Endothelial cell of umbilical vein (primary cell): ENCODE results near the gene IRF6. TPM values are rescaled to one million over a fixed set of nuclear protein-coding genes. Genes with fewer than 3 reads are reported as not detected.

ENCODE experiments used
- BruUV-seq: library from RNA; stranded (reverse); fragments of 400-500 nt; replicated peaks from 2 replicates; lab custom pipeline; 2021; lab: Mats Ljungman, UMichigan
- CTCF ChIA-PET: fragments of 300-600, 350-600 bp; sonication (Branson Sonifier 250); formaldehyde crosslinking; loops from one replicate; lab custom pipeline; 2021; ENCODE audit warnings: antibody characterized with exemption, inconsistent platforms; lab: Charles Lee
- POLR2A ChIA-PET: fragments of 300-600, 350-600 bp; sonication (Branson Sonifier 250); formaldehyde crosslinking; loops from one replicate; lab custom pipeline; 2021; ENCODE audit warnings: antibody characterized with exemption, inconsistent platforms; lab: Charles Lee
- DNase-seq: peaks from one replicate; pipeline ENCODE4 v3.0.0-alpha.2; 2011; ENCODE audit warnings: low read depth, low spot score
- FAIRE-seq: peaks from 2 replicates; lab custom pipeline; 2011; peaks lifted over from hg19 to GRCh38; lab: Jason Lieb, UNC
- H2AFZ ChIP-seq: 2 replicates; pipeline ENCODE4 v1.6.0; 2012; ENCODE audit warnings: low read depth, low read length, control low read depth, inconsistent platforms
- H3K27ac ChIP-seq: 2 replicates; pipeline ENCODE4 v1.5.1; 2011; ENCODE audit warnings: low read depth, mild to moderate bottlenecking, control low read depth, low read length, moderate library complexity; ENCODE audit not compliant: insufficient read depth
- H3K27me3 ChIP-seq, 2 experiments: 2 replicates each; pipeline versions ENCODE4 v1.6.0 to v1.6.1; 2011; ENCODE audit warnings: low read length in 2 of 2, mixed read lengths in 1 of 2; ENCODE audit not compliant: control insufficient read depth in 2 of 2, insufficient read depth in 2 of 2
- H3K36me3 ChIP-seq, 2 experiments: 2 replicates in 1 of 2; 3 replicates in 1 of 2; pipeline ENCODE4 v1.5.1; 2011; ENCODE audit warnings: low read length in 2 of 2, mild to moderate bottlenecking in 1 of 2, moderate library complexity in 1 of 2; ENCODE audit not compliant: control insufficient read depth in 2 of 2, insufficient read depth in 2 of 2; ENCODE audit errors: extremely low read depth in 1 of 2
- H3K4me1 ChIP-seq: 3 replicates; pipeline ENCODE4 v1.5.1; 2011; ENCODE audit warnings: mild to moderate bottlenecking, low read length; ENCODE audit not compliant: control insufficient read depth, insufficient read depth; ENCODE audit errors: extremely low read depth
- H3K4me2 ChIP-seq: 2 replicates; pipeline ENCODE4 v1.6.1; 2011; ENCODE audit warnings: low read length, control low read depth, mixed read lengths; ENCODE audit not compliant: insufficient read depth
- H3K4me3 ChIP-seq, 3 experiments: fragments of 200-600 bp in 1 of 3; sonication (generic), shearing (Covaris generic) in 1 of 3; replicated peaks in 1 of 3; 2 replicates each; pipeline ENCODE4 v1.5.1; 2011 to 2016; ENCODE audit warnings: control low read depth in 3 of 3, low read length in 3 of 3, mild to moderate bottlenecking in 2 of 3, inconsistent platforms in 1 of 3, low read depth in 1 of 3, moderate library complexity in 1 of 3; ENCODE audit not compliant: insufficient read depth in 1 of 3
- H3K79me2 ChIP-seq: 2 replicates; pipeline ENCODE4 v1.6.0; 2012; ENCODE audit warnings: low read length, inconsistent platforms; ENCODE audit not compliant: control insufficient read depth, insufficient read depth
- H3K9ac ChIP-seq: replicated peaks from 2 replicates; pipeline ENCODE3; 2011; ENCODE audit warnings: low read length, control low read depth; ENCODE audit not compliant: insufficient read depth; ENCODE audit errors: extremely low read depth
- H3K9me1 ChIP-seq: replicated peaks from 3 replicates; pipeline ENCODE4 v1.6.0; 2011; ENCODE audit warnings: mild to moderate bottlenecking, low read length; ENCODE audit not compliant: control insufficient read depth, insufficient read depth; ENCODE audit errors: extremely low read depth
- H3K9me3 ChIP-seq: replicated peaks from 2 replicates; pipeline ENCODE4 v1.5.1; 2012; ENCODE audit warnings: low read length, inconsistent platforms; ENCODE audit not compliant: control insufficient read depth, insufficient read depth
- H4K20me1 ChIP-seq: replicated peaks from 2 replicates; pipeline ENCODE3; 2011; ENCODE audit warnings: mild to moderate bottlenecking, low read length; ENCODE audit not compliant: control insufficient read depth, insufficient read depth; ENCODE audit errors: extremely low read depth
- CTCF ChIP-seq, 2 donors: IDR thresholded peaks; 1 replicate in 1 of 2; 2 replicates in 1 of 2; pipeline ENCODE4 v1.5.1; 2011; ENCODE audit warnings: low read length in 2 of 2, mild to moderate bottlenecking in 2 of 2, moderate library complexity in 2 of 2, control low read depth in 1 of 2, inconsistent platforms in 1 of 2, low read depth in 1 of 2; ENCODE audit not compliant: insufficient read depth in 1 of 2; ENCODE audit errors: extremely low read depth in 1 of 2
- EZH2 ChIP-seq: IDR thresholded peaks from 2 replicates; pipeline ENCODE4 v1.6.1; 2012; ENCODE audit warnings: borderline replicate concordance, low read depth, mild to moderate bottlenecking, moderate library complexity, low read length, inconsistent platforms; ENCODE audit not compliant: severe bottlenecking
- FOS ChIP-seq: IDR thresholded peaks from 2 replicates; pipeline ENCODE4 v1.6.1; 2011; ENCODE audit warnings: mild to moderate bottlenecking, low read length, moderate library complexity, borderline replicate concordance; ENCODE audit not compliant: insufficient read depth
- GATA2 ChIP-seq: IDR thresholded peaks from 2 replicates; pipeline ENCODE4 v1.7.0; 2011; ENCODE audit warnings: low read depth, mild to moderate bottlenecking, moderate library complexity, mixed read lengths, low read length; ENCODE audit not compliant: insufficient read length, insufficient read depth
- JUN ChIP-seq: IDR thresholded peaks from 2 replicates; pipeline ENCODE4 v1.6.1; 2011; ENCODE audit warnings: borderline replicate concordance, low read depth; ENCODE audit not compliant: insufficient read length, insufficient read depth
- MYC ChIP-seq: IDR thresholded peaks from one replicate; pipeline ENCODE4 v1.6.1; 2011; ENCODE audit warnings: mild to moderate bottlenecking, low read depth, low read length
- POLR2A ChIP-seq: IDR thresholded peaks from 2 replicates; pipeline ENCODE4 v1.6.1; 2012; ENCODE audit warnings: low read depth, mild to moderate bottlenecking, control low read depth, low read length
- POLR2AphosphoS5 ChIP-seq: IDR thresholded peaks from 2 replicates; pipeline ENCODE4 v1.6.1; 2012; ENCODE audit warnings: low read depth, mild to moderate bottlenecking, control low read depth, low read length, moderate library complexity; ENCODE audit not compliant: insufficient read depth
- dilution Hi-C: fragments of 300-500 bp; cut with MboI; formaldehyde crosslinking; loops from one replicate; pipeline ENCODE4 v1.15.0; 2019; ENCODE audit warnings: low sequenced_read_pairs; ENCODE audit not compliant: extremely low pct_ligation_motif_present
- intact Hi-C: fragments of 100-400 bp; cut with micrococcal nuclease; formaldehyde crosslinking; loops from one replicate; pipeline ENCODE4 v1.10.0; 2022
- polyA plus RNA-seq, 4 experiments: library from polyadenylated mRNA; depleted of rRNA in 3 of 4; stranded (reverse) in 3 of 4; unstranded in 1 of 4; fragments of >200 nt; gene quantifications; 2 replicates each; pipeline versions ENCODE4 v1.2.1 to v1.2.3, GENCODE V29; 2011 to 2012; ENCODE audit warnings: missing spikeins in 1 of 4
- total RNA-seq: library from RNA; stranded (reverse); gene quantifications from 2 replicates; pipeline ENCODE4 v1.2.3, GENCODE V29; 2021
- TF ChIP-seq, protein P1 (sequence below): IDR thresholded peaks from 2 replicates; pipeline ENCODE4 v1.6.1; 2011; ENCODE audit not compliant: insufficient read depth, insufficient read length

IRF6 gene
- total and polyA plus RNA-seq, 2 donors (not counting 3 experiments of a cell fraction or from before 2014, with no cell fraction given): 42.0 to 55.8 TPM

DNA sequence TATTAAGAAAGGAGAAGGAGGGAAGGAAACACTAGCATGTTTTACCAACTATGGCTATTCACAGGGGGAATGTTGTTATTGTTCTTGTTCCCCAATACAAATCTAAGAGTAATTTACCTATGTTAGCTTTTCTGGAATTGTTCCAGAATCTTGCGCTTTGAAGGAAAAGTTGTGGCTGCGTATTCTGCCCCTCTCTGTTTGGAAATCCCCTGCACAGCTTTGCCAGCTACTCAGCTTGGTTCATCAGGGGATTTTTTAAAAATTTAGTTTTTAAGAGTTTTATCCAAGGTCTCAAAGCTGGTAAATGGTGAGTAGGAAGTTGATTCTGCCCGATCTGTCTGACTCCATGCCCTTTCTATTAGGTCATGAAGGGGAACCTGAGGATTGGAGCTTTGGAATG, 9.5 kb upstream of the IRF6 start:
- Histone ChIP-seq H3K4me1 (no peaks in the 10 kb centered on the region), H4K20me1 (no peaks in the 10 kb centered on the region), H2AFZ (no peak overlapping the region), H3K79me2 (no peaks in the 10 kb centered on the region), H3K9me1 (no peaks in the 10 kb centered on the region), H3K9ac (no peak overlapping the region), H3K27me3 (no peaks in the 10 kb centered on the region), H3K36me3 (no peaks in the 10 kb centered on the region), H3K9me3 (no peaks in the 10 kb centered on the region), H3K4me3 (no peak overlapping the region), H3K4me2 (no peak overlapping the region), H3K27ac (no peak overlapping the region)
- CTCF ChIA-PET: interaction anchor here (0.7 to 8.7 kb wide), 2 partner anchors 6 to 25 kb away, joined by 3 to 109 read pairs; no protein-coding TSS in a partner anchor
- POLR2A ChIA-PET: no interaction called here
- FAIRE-seq: no peak
- intact Hi-C loops: no loop called here
- DNase-seq: no peak
- dilution Hi-C loops: no loop called here
- TF ChIP-seq FOS (no peak), CTCF (IDR thresholded peaks at IDR 0.05; ENCODE audit: extremely low read depth in 1 of 2, insufficient read depth in 1 of 2, low read depth in 1 of 2, low read length in 2 of 2) (no peak), EZH2 (no peak), POLR2A (no peak), JUN (no peak), MYC (no peak), GATA2 (no peak), POLR2AphosphoS5 (no peak)
- TF ChIP-seq, protein P1, sequence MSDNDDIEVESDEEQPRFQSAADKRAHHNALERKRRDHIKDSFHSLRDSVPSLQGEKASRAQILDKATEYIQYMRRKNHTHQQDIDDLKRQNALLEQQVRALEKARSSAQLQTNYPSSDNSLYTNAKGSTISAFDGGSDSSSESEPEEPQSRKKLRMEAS: no peak
- no TSS peak for BruUV-seq
